H1 (cell line): ENCODE measurements around the gene PLCB1.

Experiments used
- CEBPB ChIP-seq: IDR thresholded peaks from 2 replicates; pipeline ENCODE4 v1.6.1; 2012; ENCODE audit warnings: low read depth, low read length
- CHD2 ChIP-seq: IDR thresholded peaks from 2 replicates; pipeline ENCODE4 v1.6.1; 2012; ENCODE audit warnings: low read length, improper control_type of control experiment
- CTCF ChIP-seq, 3 experiments: IDR thresholded peaks; 1 replicate in 2 of 3; 2 replicates in 1 of 3; pipeline versions ENCODE4 v1.5.1 to v1.6.1; 2011; ENCODE audit warnings: low read length in 3 of 3, mild to moderate bottlenecking in 3 of 3, inconsistent platforms in 2 of 3, low read depth in 1 of 3, moderate library complexity in 1 of 3; ENCODE audit not compliant: insufficient read depth in 1 of 3; ENCODE audit errors: control extremely low read depth in 1 of 3
- EGR1 ChIP-seq: IDR thresholded peaks from 2 replicates; pipeline ENCODE4 v1.6.1; 2011; ENCODE audit warnings: low read depth, low read length, borderline replicate concordance
- EP300 ChIP-seq, 2 experiments: IDR thresholded peaks; 1 replicate in 1 of 2; 2 replicates in 1 of 2; pipeline ENCODE4 v1.6.1; 2011 to 2012; ENCODE audit warnings: low read depth in 2 of 2, low read length in 2 of 2, mild to moderate bottlenecking in 2 of 2, borderline replicate concordance in 1 of 2, inconsistent platforms in 1 of 2, moderate library complexity in 1 of 2
- FOSL1 ChIP-seq: IDR thresholded peaks from 2 replicates; pipeline ENCODE4 v1.6.1; 2011; ENCODE audit warnings: mild to moderate bottlenecking, low read depth, low read length, moderate library complexity; ENCODE audit not compliant: insufficient read depth
- HDAC6 ChIP-seq: IDR thresholded peaks from one replicate; pipeline ENCODE4 v1.7.1; 2012; ENCODE audit warnings: low read depth, mild to moderate bottlenecking, inconsistent platforms, low read length, moderate library complexity
- POLR2AphosphoS5 ChIP-seq: IDR thresholded peaks from 2 replicates; pipeline ENCODE4 v1.6.1; 2011; ENCODE audit warnings: low read depth, low read length
- RAD21 ChIP-seq, 2 experiments: IDR thresholded peaks in 1 of 2; conservative IDR thresholded peaks in 1 of 2; 2 replicates each; pipeline ENCODE4 v1.6.1; 2011; ENCODE audit warnings: low read depth in 2 of 2, low read length in 2 of 2, improper control_type of control experiment in 1 of 2, inconsistent platforms in 1 of 2, mild to moderate bottlenecking in 1 of 2, moderate library complexity in 1 of 2
- TAF1 ChIP-seq: IDR thresholded peaks from 2 replicates; pipeline ENCODE4 v1.6.1; 2011; ENCODE audit warnings: mild to moderate bottlenecking, low read depth, low read length
- YY1 ChIP-seq: IDR thresholded peaks from 2 replicates; pipeline ENCODE4 v1.6.1; 2011; ENCODE audit warnings: low read depth, mild to moderate bottlenecking, low read length

DNA sequence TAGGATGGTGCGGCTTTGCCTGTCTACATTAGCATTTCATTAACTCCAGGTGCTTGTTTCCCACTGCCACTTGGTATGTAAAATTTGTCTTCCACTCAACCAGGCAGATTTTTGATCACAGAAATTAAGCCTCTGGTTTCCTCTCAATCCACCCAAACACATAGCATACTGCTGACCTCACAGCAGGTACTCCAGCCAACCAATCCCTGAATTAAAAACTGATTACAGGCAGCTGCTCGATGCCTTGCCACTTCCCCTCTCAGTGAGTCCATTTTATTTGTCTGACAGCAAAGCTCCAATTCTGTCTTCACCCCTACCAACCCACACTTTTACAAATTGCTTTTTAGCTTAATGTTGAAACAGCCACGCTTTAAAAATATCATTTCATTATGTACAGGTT, 95.2 kb downstream of the PLCB1 start:
- TF ChIP-seq RAD21 (IDR thresholded peaks at IDR 0.05 in 1 of 2, conservative IDR thresholded peaks at IDR 0.05 in 1 of 2; ENCODE audit: low read depth in 2 of 2, low read length in 2 of 2) (no peak), YY1 (no peak), CHD2 (no peak), EGR1 (no peak), CTCF (IDR thresholded peaks at IDR 0.05; ENCODE audit: control extremely low read depth in 1 of 3, insufficient read depth in 1 of 3, low read depth in 1 of 3, low read length in 3 of 3) (no peak), EP300 (IDR thresholded peaks at IDR 0.05; ENCODE audit: borderline replicate concordance in 1 of 2, low read depth in 2 of 2, low read length in 2 of 2) (no peak), POLR2AphosphoS5 (no peak), TAF1 (no peak), FOSL1 (no peak), CEBPB (no peak), HDAC6 (no peak)
